NCI-H1436 treated with DMSO at 0.1 percent for 48 hours (cell line): ENCODE data around the gene TIAL1.
A peak's percentile ranks its signal among the peaks of the same experiment; 100 is the strongest.
"Not testable (repeated sequence)": the region's sequence is repeated elsewhere in the genome, so short reads cannot be mapped to it uniquely, and the experiment has no call there.

Experiments used
- DNase-seq: peaks from one replicate; lab custom pipeline; 2025; lab: John Stamatoyannopoulos, UW

Gene TIAL1

GRCh38 chr10:119596537-119597404, at the start of gene TIAL1:
Gene TIAL1 (minus strand): TSS chr10:119596964. CDS start chr10:119596465, 499 bp downstream.
- DNase-seq = peak; percentile 99

- DNase-seq = no peak
Measured at GRCh38 chr10:119644994-119645393, 48.2 kb upstream of the TIAL1 start.

GRCh38 chr10:119644205-119644814, 47.5 kb upstream of the TIAL1 start:
- DNase-seq = no peak

GRCh38 chr10:119643306-119644204, 46.8 kb upstream of the TIAL1 start:
- no peak for DNase-seq

- DNase-seq = no peak
Measured at GRCh38 chr10:119642556-119643111, 45.9 kb upstream of the TIAL1 start.

GRCh38 chr10:119640875-119641526, 44.2 kb upstream of the TIAL1 start:
- no peak for DNase-seq

- no peak for DNase-seq
Measured at GRCh38 chr10:119640384-119640783, 43.6 kb upstream of the TIAL1 start.

- no peak for DNase-seq
Measured at GRCh38 chr10:119638982-119639381, 42.2 kb upstream of the TIAL1 start.

- DNase-seq = no peak
Measured at GRCh38 chr10:119637631-119638030, 40.9 kb upstream of the TIAL1 start.

- DNase-seq = no peak
Measured at GRCh38 chr10:119634219-119634544, 37.4 kb upstream of the TIAL1 start.

GRCh38 chr10:119633538-119634218, 36.9 kb upstream of the TIAL1 start:
- DNase-seq = no peak

- DNase-seq = no peak
Measured at GRCh38 chr10:119630300-119630699, 33.5 kb upstream of the TIAL1 start.

GRCh38 chr10:119625570-119626280, 29.0 kb upstream of the TIAL1 start:
- no peak for DNase-seq

- DNase-seq = no peak
Measured at GRCh38 chr10:119621078-119621384, 24.3 kb upstream of the TIAL1 start.

- no peak for DNase-seq
Measured at GRCh38 chr10:119620241-119621077, 23.7 kb upstream of the TIAL1 start.

- DNase-seq = not testable (repeated sequence)
Measured at GRCh38 chr10:119619811-119620210, 23.0 kb upstream of the TIAL1 start.

GRCh38 chr10:119619215-119619614, 22.5 kb upstream of the TIAL1 start:
- DNase-seq = no peak

GRCh38 chr10:119616882-119617570, 20.3 kb upstream of the TIAL1 start:
- DNase-seq = no peak

GRCh38 chr10:119614686-119615085, 17.9 kb upstream of the TIAL1 start:
- DNase-seq = no peak
